Measurements from ENCODE around the gene OR52H1.

OR52H1 gene

DNA sequence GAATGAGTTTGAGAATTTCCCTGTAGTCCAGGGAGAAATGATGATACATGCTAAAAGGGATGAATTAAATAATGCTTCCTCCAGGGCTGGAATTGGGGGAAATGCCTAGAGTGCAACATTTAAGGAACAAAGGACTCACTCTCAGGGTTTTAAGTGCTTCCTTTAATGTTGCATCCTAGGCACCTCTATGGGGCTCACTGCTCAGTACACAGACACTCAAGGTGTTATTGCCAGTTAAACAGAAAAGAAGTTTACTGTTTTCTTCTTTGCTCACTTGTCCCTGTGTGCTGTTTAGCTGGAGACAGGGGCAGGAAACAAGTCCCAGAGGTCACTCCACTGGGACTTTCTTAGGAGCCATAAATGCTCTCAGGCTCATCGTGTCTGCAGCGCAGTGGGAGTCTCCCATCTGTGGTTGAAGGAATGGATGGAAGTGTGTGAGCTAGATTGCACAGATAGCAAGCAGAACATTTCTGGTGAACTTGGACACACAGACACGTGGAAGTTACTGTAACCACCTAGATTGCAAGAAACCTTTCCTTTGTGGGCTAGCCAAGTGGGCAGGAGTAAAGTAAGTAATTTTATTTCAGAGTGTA is 8.4 kb upstream of the OR52H1 start:
- H3K4me2 ChIP-seq (ENCODE audit: low read depth, low read length, poor library complexity, severe bottlenecking), result no peak overlapping the region
- no peak overlapping the region for H2AFZ ChIP-seq (ENCODE audit: low read length)

DNA sequence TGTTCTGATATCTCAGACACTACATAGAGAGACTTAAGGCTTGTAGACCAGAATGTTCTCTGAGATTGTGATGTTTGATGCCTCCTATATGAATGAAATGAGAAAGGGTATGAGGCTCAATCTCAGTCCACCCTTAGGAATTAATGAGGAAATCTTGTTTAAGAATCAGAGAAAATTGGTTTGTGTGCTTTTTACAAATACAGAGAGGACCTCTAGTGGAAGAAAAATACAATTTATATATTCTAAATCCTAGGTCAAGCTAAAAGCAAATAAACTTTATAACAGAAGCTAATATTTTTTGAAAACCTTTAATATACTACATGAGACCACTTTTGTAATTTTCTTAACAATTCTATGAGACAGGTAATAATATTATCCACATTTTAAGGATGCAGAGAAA is 5.0 kb upstream of the OR52H1 start:
- Histone ChIP-seq H3K4me3 (ENCODE audit: low read length, poor library complexity, severe bottlenecking) (no peak overlapping the region), H3F3A (ENCODE audit: low read depth) (no peaks in the 10 kb centered on the region), H3K9me3 (ENCODE audit: insufficient read depth, low read depth, low read length) (no peaks in the 10 kb centered on the region), H3K27me3 (ENCODE audit: insufficient read depth, low read length, poor library complexity, severe bottlenecking) (no peaks in the 10 kb centered on the region), H3K79me2 (ENCODE audit: insufficient read depth, low read length) (no peaks in the 10 kb centered on the region), H3K9me2 (replicated peaks; ENCODE audit: low read depth, low read length) (no peaks in the 10 kb centered on the region), H3K4me1 (ENCODE audit: insufficient read depth, low read length, poor library complexity, severe bottlenecking) (no peaks in the 10 kb centered on the region), H3K9ac (ENCODE audit: low read depth, low read length, poor library complexity, severe bottlenecking) (no peak overlapping the region), H4K20me1 (ENCODE audit: insufficient read depth, low read length, poor library complexity, severe bottlenecking) (no peaks in the 10 kb centered on the region), H3K36me3 (ENCODE audit: insufficient read depth, low read length) (no peaks in the 10 kb centered on the region), H2AFZ (ENCODE audit: low read length) (no peak overlapping the region), H3K4me2 (ENCODE audit: low read depth, low read length, poor library complexity, severe bottlenecking) (no peak overlapping the region)
- no peak for TF ChIP-seq EZH2phosphoT487 (IDR thresholded peaks at IDR 0.05; ENCODE audit: borderline replicate concordance)
- TF ChIP-seq, protein P1, sequence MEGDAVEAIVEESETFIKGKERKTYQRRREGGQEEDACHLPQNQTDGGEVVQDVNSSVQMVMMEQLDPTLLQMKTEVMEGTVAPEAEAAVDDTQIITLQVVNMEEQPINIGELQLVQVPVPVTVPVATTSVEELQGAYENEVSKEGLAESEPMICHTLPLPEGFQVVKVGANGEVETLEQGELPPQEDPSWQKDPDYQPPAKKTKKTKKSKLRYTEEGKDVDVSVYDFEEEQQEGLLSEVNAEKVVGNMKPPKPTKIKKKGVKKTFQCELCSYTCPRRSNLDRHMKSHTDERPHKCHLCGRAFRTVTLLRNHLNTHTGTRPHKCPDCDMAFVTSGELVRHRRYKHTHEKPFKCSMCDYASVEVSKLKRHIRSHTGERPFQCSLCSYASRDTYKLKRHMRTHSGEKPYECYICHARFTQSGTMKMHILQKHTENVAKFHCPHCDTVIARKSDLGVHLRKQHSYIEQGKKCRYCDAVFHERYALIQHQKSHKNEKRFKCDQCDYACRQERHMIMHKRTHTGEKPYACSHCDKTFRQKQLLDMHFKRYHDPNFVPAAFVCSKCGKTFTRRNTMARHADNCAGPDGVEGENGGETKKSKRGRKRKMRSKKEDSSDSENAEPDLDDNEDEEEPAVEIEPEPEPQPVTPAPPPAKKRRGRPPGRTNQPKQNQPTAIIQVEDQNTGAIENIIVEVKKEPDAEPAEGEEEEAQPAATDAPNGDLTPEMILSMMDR (conservative IDR thresholded peaks at IDR 0.05; ENCODE audit: low read length), result peak; percentile 31

More for the DNA sequence above, 8.4 kb upstream of the OR52H1 start:
- Histone ChIP-seq H3K36me3 (ENCODE audit: insufficient read depth, low read length) (no peaks in the 10 kb centered on the region), H3K79me2 (ENCODE audit: insufficient read depth, low read length) (no peaks in the 10 kb centered on the region), H3K9me2 (replicated peaks; ENCODE audit: low read depth, low read length) (no peaks in the 10 kb centered on the region), H3K4me3 (ENCODE audit: low read length, poor library complexity, severe bottlenecking) (no peak overlapping the region), H3K9ac (ENCODE audit: low read depth, low read length, poor library complexity, severe bottlenecking) (no peak overlapping the region), H4K20me1 (ENCODE audit: insufficient read depth, low read length, poor library complexity, severe bottlenecking) (no peaks in the 10 kb centered on the region), H3K9me3 (ENCODE audit: insufficient read depth, low read depth, low read length) (no peaks in the 10 kb centered on the region), H3K27me3 (ENCODE audit: insufficient read depth, low read length, poor library complexity, severe bottlenecking) (peaks cover 12% of the 10 kb centered on the region), H3K4me1 (ENCODE audit: insufficient read depth, low read length, poor library complexity, severe bottlenecking) (no peaks in the 10 kb centered on the region), H3F3A (ENCODE audit: low read depth) (no peaks in the 10 kb centered on the region)
- no peak for TF ChIP-seq EZH2phosphoT487 (IDR thresholded peaks at IDR 0.05; ENCODE audit: borderline replicate concordance)
- TF ChIP-seq, protein P1 (conservative IDR thresholded peaks at IDR 0.05; ENCODE audit: low read length), result no peak

DNA sequence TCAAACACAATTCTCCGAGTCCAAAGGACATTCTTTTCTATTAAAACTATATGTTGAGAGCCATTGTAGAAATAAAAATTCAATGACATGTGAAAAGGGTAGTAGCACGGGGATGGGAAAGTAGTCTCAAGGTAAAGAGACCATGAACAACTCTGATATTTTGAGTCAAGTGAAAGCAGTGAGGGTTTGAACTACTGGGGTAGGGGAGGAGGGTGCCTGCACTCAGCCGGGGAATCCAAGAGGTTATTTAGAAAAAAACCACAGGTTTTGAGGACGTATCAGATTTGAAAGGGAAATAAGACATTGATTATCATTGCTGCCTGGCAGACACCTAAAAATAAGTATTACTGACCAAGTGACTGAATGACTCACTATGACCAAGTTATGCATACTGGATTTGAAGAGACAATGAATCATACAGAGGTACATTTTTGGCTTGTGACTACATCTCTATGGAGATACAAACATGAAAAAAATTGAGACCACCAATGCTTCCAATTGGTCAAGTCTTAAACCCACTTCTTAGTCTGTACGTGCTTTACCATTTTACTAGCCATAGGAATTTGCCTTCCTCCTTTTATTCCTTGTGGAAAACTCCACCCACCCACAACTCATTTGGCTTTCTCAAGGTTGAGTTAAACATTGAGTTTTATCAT is 2.2 kb upstream of the OR52H1 start:
- Histone ChIP-seq H3K27me3 (ENCODE audit: insufficient read depth, low read length, poor library complexity, severe bottlenecking) (no peaks in the 10 kb centered on the region), H3K4me1 (ENCODE audit: insufficient read depth, low read length, poor library complexity, severe bottlenecking) (no peaks in the 10 kb centered on the region), H3K4me3 (ENCODE audit: low read length, poor library complexity, severe bottlenecking) (no peak overlapping the region), H3K9me2 (replicated peaks; ENCODE audit: low read depth, low read length) (no peaks in the 10 kb centered on the region), H3K79me2 (ENCODE audit: insufficient read depth, low read length) (no peaks in the 10 kb centered on the region), H3K4me2 (ENCODE audit: low read depth, low read length, poor library complexity, severe bottlenecking) (no peak overlapping the region), H4K20me1 (ENCODE audit: insufficient read depth, low read length, poor library complexity, severe bottlenecking) (no peaks in the 10 kb centered on the region), H3K36me3 (ENCODE audit: insufficient read depth, low read length) (no peaks in the 10 kb centered on the region), H3K9ac (ENCODE audit: low read depth, low read length, poor library complexity, severe bottlenecking) (no peak overlapping the region), H2AFZ (ENCODE audit: low read length) (no peak overlapping the region), H3K9me3 (ENCODE audit: insufficient read depth, low read depth, low read length) (no peaks in the 10 kb centered on the region), H3F3A (ENCODE audit: low read depth) (no peaks in the 10 kb centered on the region)
- TF ChIP-seq, protein P1 (conservative IDR thresholded peaks at IDR 0.05; ENCODE audit: low read length), result no peak
- TF ChIP-seq EZH2phosphoT487 (IDR thresholded peaks at IDR 0.05; ENCODE audit: borderline replicate concordance), result no peak

Measured in Loucy (cell line).